Spinal cord (tissue), 10 donors: Measurements from ENCODE around the gene POMP. TPM values are rescaled to one million over a fixed set of nuclear protein-coding genes. Genes with fewer than 3 reads are reported as not detected.
A peak's percentile ranks its signal among the peaks of the same experiment; 100 is the strongest.

Source experiments
- DNase-seq, 6 donors: peaks; one replicate each; pipeline versions ENCODE4 v3.0.0 to v3.0.0-alpha.2; 2013 to 2015; ENCODE audit warnings: low spot score in 6 of 6, low read depth in 4 of 6
- H3K27ac ChIP-seq: one replicate; pipeline ENCODE4 v1.5.1; 2013; ENCODE audit warnings: low read depth, low read length, control low read depth
- H3K27me3 ChIP-seq: one replicate; pipeline ENCODE4 v1.6.1; 2013; ENCODE audit warnings: low read length; ENCODE audit not compliant: control insufficient read depth, insufficient read depth
- H3K36me3 ChIP-seq: one replicate; pipeline ENCODE4 v1.6.1; 2013; ENCODE audit warnings: low read length; ENCODE audit not compliant: control insufficient read depth, insufficient read depth
- H3K4me1 ChIP-seq: one replicate; pipeline ENCODE4 v1.6.1; 2013; ENCODE audit warnings: low read length; ENCODE audit not compliant: control insufficient read depth, insufficient read depth
- H3K4me3 ChIP-seq: one replicate; pipeline ENCODE4 v1.5.1; 2013; ENCODE audit warnings: low read depth, low read length, control low read depth
- H3K9me3 ChIP-seq: one replicate; pipeline ENCODE4 v1.6.1; 2013; ENCODE audit warnings: low read length; ENCODE audit not compliant: control insufficient read depth, insufficient read depth
- WGBS: methylation state at CpG from one replicate; pipeline ENCODE4 v1.1.5; 2013; ENCODE audit warnings: missing lambda C conversion rate; ENCODE audit not compliant: insufficient coverage; 5-methylcytosine and 5-hydroxymethylcytosine counted together
- polyA plus RNA-seq, 2 donors: library from polyadenylated mRNA; unstranded; fragments of 120-200 nt; gene quantifications; one replicate each; pipeline ENCODE4 v1.2.1, GENCODE V29; 2013; ENCODE audit not compliant: insufficient read length in 2 of 2
- total RNA-seq, 2 donors: library from RNA; depleted of rRNA in 1 of 2; stranded (reverse); fragments of 120-200 nt in 1 of 2; fragments of >200 nt in 1 of 2; gene quantifications; one replicate each; pipeline versions ENCODE4 v1.2.3 to v1.2.4, GENCODE V29; 2013 to 2014
- donor health status: healthy.

The POMP gene
- total and polyA plus RNA-seq, 4 donors = 67.5 to 104 (median 84.5) TPM

DNA sequence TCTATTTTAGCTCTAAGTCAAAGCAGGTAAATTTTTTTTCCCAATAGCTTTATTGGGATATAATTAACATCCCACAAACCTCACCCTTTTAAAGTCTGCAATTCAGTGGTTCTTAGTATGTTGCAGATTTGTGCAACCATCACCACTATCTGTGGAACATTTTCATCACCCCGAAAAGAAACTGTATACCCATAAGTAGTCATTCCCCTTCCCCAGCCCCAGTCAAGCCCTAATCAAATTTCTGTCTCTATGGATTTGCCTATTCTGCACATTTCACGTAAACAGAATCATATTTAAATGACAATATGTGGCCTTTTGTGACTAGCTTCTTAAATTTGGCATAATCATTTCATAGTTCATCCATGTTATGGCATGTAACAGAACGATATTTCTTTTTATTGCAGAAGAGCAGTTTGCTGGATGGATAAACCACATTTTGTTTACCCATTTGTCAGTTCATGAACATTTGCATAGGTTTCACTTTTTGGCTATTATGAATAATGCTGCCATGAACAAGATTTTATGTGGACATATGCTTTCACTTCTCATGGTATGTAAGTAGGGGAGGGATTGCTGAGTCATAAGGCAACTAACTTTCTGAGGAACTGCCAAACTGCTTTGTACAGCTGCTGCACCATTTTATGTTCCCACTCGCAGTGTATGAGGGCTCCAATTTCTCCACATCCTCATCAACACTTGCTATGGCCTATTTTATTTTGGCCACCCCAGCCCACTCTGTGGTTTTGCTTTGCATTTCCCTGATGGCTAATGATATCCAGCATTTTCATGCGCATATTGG, 48.9 kb downstream of the POMP start:
- Histone ChIP-seq H3K36me3 (peaks cover 4% of the 10 kb centered on the region), H3K4me3 (no peak overlapping the region), H3K27ac (no peak overlapping the region), H3K27me3 (no peaks in the 10 kb centered on the region), H3K4me1 (no peaks in the 10 kb centered on the region), H3K9me3 (no peaks in the 10 kb centered on the region)
- 61% methylated on average over 2 of the region's 5 CpGs for WGBS
- DNase-seq = no peak

DNA sequence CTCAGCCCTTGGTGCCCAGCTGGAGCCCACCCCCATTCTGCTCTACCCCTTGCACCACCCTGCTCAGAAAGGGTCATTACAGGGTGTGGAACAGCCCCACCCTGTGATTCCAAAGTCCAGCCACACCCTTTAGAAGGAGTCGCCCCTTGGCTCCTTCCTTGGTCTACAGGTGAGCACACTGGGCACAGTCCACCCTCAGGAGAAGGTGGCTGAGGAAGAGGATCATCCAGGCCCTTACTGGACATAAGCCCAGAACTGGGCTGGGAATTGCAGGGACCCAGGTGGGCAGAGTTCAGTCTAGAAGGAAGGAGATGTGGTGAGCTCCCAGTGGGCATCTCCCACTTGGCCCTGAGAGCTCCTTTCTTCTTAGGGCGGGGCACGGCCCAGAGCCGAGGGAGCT, 51.2 kb downstream of the POMP start:
- WGBS = 75% methylated on average over 1 of the region's 4 CpGs
- H3K36me3 ChIP-seq = peaks cover 4% of the 10 kb centered on the region
- H3K4me1 ChIP-seq = no peaks in the 10 kb centered on the region

DNA sequence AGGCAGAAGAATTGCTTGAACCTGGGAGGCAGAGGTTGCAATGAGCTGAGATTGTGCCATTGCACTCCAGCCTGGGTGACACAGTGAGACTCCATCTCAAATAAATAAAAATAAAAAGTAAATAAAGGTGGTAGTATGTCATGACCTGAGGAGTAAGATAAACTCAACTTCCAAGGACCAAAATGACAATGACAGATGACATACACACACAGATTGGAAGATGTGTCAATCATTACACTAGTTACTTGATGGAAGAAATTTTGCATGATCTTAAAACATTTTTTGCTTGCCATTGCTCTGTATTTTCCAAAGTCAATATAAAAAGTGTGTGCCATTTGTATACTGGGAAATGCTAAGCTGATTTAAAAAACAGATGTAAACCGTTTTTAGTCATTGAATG, 55.7 kb downstream of the POMP start:
- 100% methylated on average over 1 of the region's 1 CpG for WGBS

More for the DNA sequence above, 51.2 kb downstream of the POMP start:
- no peaks in the 10 kb centered on the region for H3K27me3 ChIP-seq
- no peak overlapping the region for H3K27ac ChIP-seq
- no peak overlapping the region for H3K4me3 ChIP-seq
- no peak for DNase-seq
- no peaks in the 10 kb centered on the region for H3K9me3 ChIP-seq

GRCh38 chr13:28716511-28716910, 57.6 kb downstream of the POMP start:
- no peak overlapping the region for H3K4me3 ChIP-seq
- 43% methylated on average over 2 of the region's 8 CpGs for WGBS

More for the DNA sequence above, 55.7 kb downstream of the POMP start:
- Histone ChIP-seq H3K4me3 (no peak overlapping the region), H3K4me1 (peaks cover 4% of the 10 kb centered on the region), H3K9me3 (no peaks in the 10 kb centered on the region), H3K27ac (no peak overlapping the region), H3K27me3 (no peaks in the 10 kb centered on the region), H3K36me3 (peaks cover 4% of the 10 kb centered on the region)
- DNase-seq = no peak

DNA sequence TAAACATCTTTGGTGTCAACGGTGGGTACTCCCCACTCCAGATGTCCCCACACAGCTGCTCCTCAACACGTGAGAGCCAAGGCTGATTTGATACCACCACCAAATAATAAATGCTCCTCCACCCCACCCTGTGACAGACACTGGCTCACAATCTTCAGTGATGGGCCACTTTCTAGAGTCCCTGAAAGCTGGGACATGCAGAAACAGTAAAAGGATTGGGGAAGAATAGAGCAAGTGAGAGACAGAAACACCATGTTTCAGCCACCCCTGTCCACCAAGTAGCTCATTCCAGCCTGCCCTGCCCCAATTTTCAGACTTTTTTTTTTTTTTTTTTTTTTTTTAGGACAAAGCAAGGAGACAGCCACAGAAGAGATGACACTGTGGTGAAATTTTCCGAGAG, 58.2 kb downstream of the POMP start:
- no peaks in the 10 kb centered on the region for H3K9me3 ChIP-seq
- WGBS = 70% methylated on average over 3 of the region's 3 CpGs
- no peaks in the 10 kb centered on the region for H3K36me3 ChIP-seq
- H3K27ac ChIP-seq = no peak overlapping the region
- no peak for DNase-seq
- peaks cover 4% of the 10 kb centered on the region for H3K4me1 ChIP-seq
- no peak overlapping the region for H3K4me3 ChIP-seq
- H3K27me3 ChIP-seq = no peaks in the 10 kb centered on the region

More at GRCh38 chr13:28716511-28716910, 57.6 kb downstream of the POMP start:
- no peak overlapping the region for H3K27ac ChIP-seq
- no peaks in the 10 kb centered on the region for H3K27me3 ChIP-seq
- no peaks in the 10 kb centered on the region for H3K36me3 ChIP-seq
- no peak for DNase-seq
- no peaks in the 10 kb centered on the region for H3K9me3 ChIP-seq
- peaks cover 4% of the 10 kb centered on the region for H3K4me1 ChIP-seq

DNA sequence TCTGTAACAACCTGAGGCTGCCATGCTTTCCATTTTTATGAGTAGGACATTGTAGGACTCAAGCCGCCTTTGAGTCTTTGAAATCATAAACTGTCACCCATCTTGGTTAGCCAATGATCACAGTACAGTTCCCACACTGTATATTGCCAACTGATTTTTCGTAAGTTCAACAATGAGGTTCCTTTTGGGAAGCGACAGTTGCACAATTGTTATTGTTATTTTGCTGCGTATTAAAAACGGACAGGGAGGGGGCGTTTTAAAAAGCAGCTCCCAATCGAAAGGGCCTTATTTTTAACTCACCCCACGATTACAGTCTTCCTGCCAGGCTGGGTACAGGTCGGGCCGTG, 59.2 kb downstream of the POMP start:
- H3K27me3 ChIP-seq = no peaks in the 10 kb centered on the region
- peak overlapping the region; percentile 63 for H3K4me3 ChIP-seq
- 5% methylated on average over 6 of the region's 10 CpGs for WGBS
- DNase-seq = peak in 1 of 6 donors; percentile 26
- H3K36me3 ChIP-seq = no peaks in the 10 kb centered on the region
- peaks cover 4% of the 10 kb centered on the region for H3K4me1 ChIP-seq
- H3K27ac ChIP-seq = peak overlapping the region; percentile 62
- no peaks in the 10 kb centered on the region for H3K9me3 ChIP-seq

GRCh38 chr13:28718543-28719226, 59.8 kb downstream of the POMP start, which contains the start of gene SLC46A3:
Gene SLC46A3 (minus strand): TSS chr13:28718970. CDS start chr13:28717998, 972 bp downstream.
- peaks cover 4% of the 10 kb centered on the region for H3K4me1 ChIP-seq
- DNase-seq = peak; percentile 85 to 99 (median 92)
- WGBS = 0% methylated on average over 77 of the region's 78 CpGs
- H3K4me3 ChIP-seq = peak within 1 kb of the TSS; percentile 63
- no peaks in the 10 kb centered on the region for H3K36me3 ChIP-seq
- peak within 1 kb of the TSS; percentile 62 for H3K27ac ChIP-seq
- H3K9me3 ChIP-seq = no peaks in the 10 kb centered on the region
- H3K27me3 ChIP-seq = no peaks in the 10 kb centered on the region

DNA sequence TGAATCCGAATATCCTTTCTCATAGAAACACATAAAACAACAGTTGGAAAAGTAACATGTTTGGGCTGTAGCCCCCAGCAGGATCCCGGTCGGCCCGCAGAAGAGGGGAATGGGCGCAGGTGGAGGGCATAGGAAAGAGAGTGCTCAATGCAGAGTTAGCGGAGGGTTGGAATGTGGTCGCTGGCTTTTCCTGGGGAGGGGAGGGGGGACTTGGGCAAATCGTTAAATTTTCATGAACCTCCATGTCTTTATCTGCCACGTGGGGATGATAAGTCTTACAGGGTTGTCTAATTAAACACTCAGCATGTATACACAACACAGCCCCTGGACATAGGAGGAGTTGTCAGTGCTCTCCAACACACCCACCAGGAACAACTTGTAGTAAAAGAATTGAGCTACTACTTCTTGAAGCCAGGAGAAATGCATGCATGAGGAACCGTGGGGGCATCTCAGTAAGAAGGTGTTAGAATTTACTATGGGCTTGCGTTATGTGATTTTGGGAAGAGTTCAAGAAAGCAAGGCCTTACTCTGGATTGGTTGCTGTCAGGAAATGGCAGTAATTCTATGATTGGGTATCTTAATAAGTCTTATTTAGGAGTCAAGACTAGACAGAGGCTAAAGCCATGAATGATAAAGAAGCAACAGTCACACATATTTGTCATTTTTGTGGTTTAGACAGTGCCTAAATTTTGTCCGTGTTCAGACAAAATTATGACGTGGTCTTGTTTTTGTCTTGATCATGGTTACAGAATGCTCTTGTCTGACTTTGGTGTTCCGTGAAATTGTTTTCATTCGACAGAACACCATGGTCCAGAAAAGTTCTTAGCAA, 60.5 kb downstream of the POMP start:
- Histone ChIP-seq H3K9me3 (no peaks in the 10 kb centered on the region), H3K36me3 (no peaks in the 10 kb centered on the region), H3K4me1 (peaks cover 4% of the 10 kb centered on the region), H3K4me3 (peak overlapping the region; percentile 63), H3K27me3 (no peaks in the 10 kb centered on the region), H3K27ac (peak overlapping the region; percentile 43)
- DNase-seq = peak in 1 of 6 donors; percentile 6
- WGBS = 55% methylated on average over 10 of the region's 15 CpGs

- H3K36me3 ChIP-seq = no peaks in the 10 kb centered on the region
- H3K27me3 ChIP-seq = no peaks in the 10 kb centered on the region
- no peak overlapping the region for H3K27ac ChIP-seq
- H3K4me1 ChIP-seq = peaks cover 4% of the 10 kb centered on the region
- no peak overlapping the region for H3K4me3 ChIP-seq
- no peak for DNase-seq
- H3K9me3 ChIP-seq = no peaks in the 10 kb centered on the region
- WGBS = 95% methylated on average over 19 of the region's 22 CpGs
These were observed 64.9 kb downstream of the POMP start for GRCh38 chr13:28723806-28724205.
